HEK293 (cell line): ENCODE measurements around the gene SLC25A38.

Experiments
- CTCF ChIA-PET: fragments of 350-600 bp; formaldehyde crosslinking; extraction: SDS; loops from one replicate; lab custom pipeline; 2021; ENCODE audit warnings: antibody characterized with exemption; lab: Yijun Ruan, JAX
- POLR2A ChIA-PET: fragments of 300-600 bp; formaldehyde crosslinking; extraction: SDS; loops from one replicate; lab custom pipeline; 2020; ENCODE audit warnings: antibody characterized with exemption, inconsistent platforms; lab: Yijun Ruan, JAX
- H3K27ac ChIP-seq: fragments of 200-500 bp; sonication (Bioruptor generic); 2 replicates; pipeline ENCODE4 v1.5.1; 2014; ENCODE audit warnings: low read depth, low read length, control low read depth, inconsistent platforms; ENCODE audit errors: extremely low read depth
- H3K36me3 ChIP-seq, 2 experiments: fragments of 200-500 bp in 1 of 2; sonication (Bioruptor generic) in 1 of 2; 1 replicate in 1 of 2; 2 replicates in 1 of 2; pipeline ENCODE4 v1.5.1; 2014 to 2017; ENCODE audit warnings: inconsistent platforms in 2 of 2, low read length in 2 of 2; ENCODE audit not compliant: control insufficient read depth in 2 of 2, insufficient read depth in 1 of 2
- H3K4me1 ChIP-seq: fragments of 200-500 bp; sonication (Bioruptor generic); 2 replicates; pipeline ENCODE4 v1.5.1; 2014; ENCODE audit warnings: mild to moderate bottlenecking, low read length, inconsistent platforms; ENCODE audit not compliant: control insufficient read depth, insufficient read depth
- H3K4me3 ChIP-seq: 2 replicates; pipeline ENCODE4 v1.5.1; 2011; ENCODE audit warnings: low read depth, mild to moderate bottlenecking, control low read depth, low read length, moderate library complexity
- H3K9me3 ChIP-seq: fragments of 200-500 bp; sonication (Bioruptor generic); 2 replicates; pipeline ENCODE4 v1.5.1; 2014; ENCODE audit warnings: low read depth, low read length, inconsistent platforms; ENCODE audit not compliant: control insufficient read depth, insufficient read depth
- BCL6B ChIP-seq: fragments of 450-650 bp; formaldehyde crosslinking; IDR thresholded peaks from 2 replicates; pipeline ENCODE4 v1.5.1; 2017; ENCODE audit warnings: missing biosample characterization, missing genetic modification characterization
- FEZF1 ChIP-seq: fragments of 450-650 bp; formaldehyde crosslinking; IDR thresholded peaks from 2 replicates; pipeline ENCODE4 v1.5.1; 2016; ENCODE audit warnings: missing biosample characterization, missing genetic modification characterization
- KLF10 ChIP-seq: fragments of 450-650 bp; IDR thresholded peaks from 2 replicates; pipeline ENCODE4 v1.5.1; 2018; ENCODE audit warnings: missing biosample characterization, mild to moderate bottlenecking, missing genetic modification characterization
- ZBTB1 ChIP-seq: fragments of 450-650 bp; formaldehyde crosslinking; IDR thresholded peaks from 2 replicates; pipeline ENCODE4 v1.5.1; 2016; ENCODE audit warnings: missing biosample characterization, missing genetic modification characterization
- ZBTB8A ChIP-seq: fragments of 450-650 bp; formaldehyde crosslinking; IDR thresholded peaks from 2 replicates; pipeline ENCODE4 v1.5.1; 2016; ENCODE audit warnings: missing biosample characterization, missing genetic modification characterization
- ZNF114 ChIP-seq: fragments of 450-650 bp; formaldehyde crosslinking; IDR thresholded peaks from 2 replicates; pipeline ENCODE4 v1.5.0; 2017; ENCODE audit warnings: missing biosample characterization, missing genetic modification characterization
- ZNF148 ChIP-seq: fragments of 450-650 bp; formaldehyde crosslinking; IDR thresholded peaks from 2 replicates; pipeline ENCODE4 v1.5.0; 2017; ENCODE audit warnings: missing biosample characterization, missing genetic modification characterization, borderline replicate concordance
- ZNF223 ChIP-seq: fragments of 450-650 bp; formaldehyde crosslinking; IDR thresholded peaks from 2 replicates; pipeline ENCODE4 v1.5.1; 2016; ENCODE audit warnings: missing biosample characterization, missing genetic modification characterization
- ZNF239 ChIP-seq: fragments of 450-650 bp; formaldehyde crosslinking; IDR thresholded peaks from 2 replicates; pipeline ENCODE4 v1.5.1; 2016; ENCODE audit warnings: missing biosample characterization, missing genetic modification characterization
- ZNF354C ChIP-seq: fragments of 450-650 bp; formaldehyde crosslinking; IDR thresholded peaks from 2 replicates; pipeline ENCODE4 v1.5.1; 2016; ENCODE audit warnings: missing biosample characterization, missing genetic modification characterization, low read depth, borderline replicate concordance
- ZNF366 ChIP-seq: fragments of 450-650 bp; formaldehyde crosslinking; conservative IDR thresholded peaks from 2 replicates; pipeline ENCODE4 v1.5.1; 2016; ENCODE audit warnings: missing biosample characterization, missing genetic modification characterization
- ZNF426 ChIP-seq: fragments of 450-650 bp; formaldehyde crosslinking; IDR thresholded peaks from 2 replicates; pipeline ENCODE4 v1.5.1; 2017; ENCODE audit warnings: missing biosample characterization, missing genetic modification characterization, mild to moderate bottlenecking, inconsistent platforms, moderate library complexity
- ZNF513 ChIP-seq: fragments of 450-650 bp; IDR thresholded peaks from 2 replicates; pipeline ENCODE4 v1.5.1; 2018; ENCODE audit warnings: missing biosample characterization, missing genetic modification characterization
- ZNF518A ChIP-seq: fragments of 450-650 bp; formaldehyde crosslinking; conservative IDR thresholded peaks from 2 replicates; pipeline ENCODE4 v1.5.1; 2016; ENCODE audit warnings: low read depth, missing biosample characterization, missing genetic modification characterization
- ZNF658 ChIP-seq: fragments of 450-650 bp; formaldehyde crosslinking; IDR thresholded peaks from 2 replicates; pipeline ENCODE4; 2016; ENCODE audit warnings: missing biosample characterization, missing genetic modification characterization
- ZNF791 ChIP-seq: fragments of 450-650 bp; formaldehyde crosslinking; IDR thresholded peaks from 2 replicates; pipeline ENCODE4 v1.5.1; 2016; ENCODE audit warnings: missing biosample characterization, missing genetic modification characterization
- ZNF837 ChIP-seq: fragments of 450-650 bp; formaldehyde crosslinking; IDR thresholded peaks from 2 replicates; pipeline ENCODE4 v1.5.1; 2016; ENCODE audit warnings: missing biosample characterization, missing genetic modification characterization
- ZNF843 ChIP-seq: fragments of 450-650 bp; formaldehyde crosslinking; IDR thresholded peaks from 2 replicates; pipeline ENCODE4 v1.5.1; 2016; ENCODE audit warnings: missing biosample characterization, missing genetic modification characterization
- ZSCAN4 ChIP-seq: fragments of 450-650 bp; formaldehyde crosslinking; IDR thresholded peaks from 2 replicates; pipeline ENCODE4 v1.5.1; 2017; ENCODE audit warnings: missing biosample characterization, missing genetic modification characterization

The SLC25A38 gene

GRCh38 chr3:39349080-39349479 lies 34.1 kb upstream of the SLC25A38 start:
- H3K4me3 ChIP-seq = no peak overlapping the region
- H3K4me1 ChIP-seq = no peaks in the 10 kb centered on the region
- no peak for TF ChIP-seq ZBTB8A
- TF ChIP-seq FEZF1 = no peak
- no peak for TF ChIP-seq BCL6B (tag by site-specific recombination)
- TF ChIP-seq ZSCAN4 (tag by site-specific recombination) = no peak
- TF ChIP-seq ZNF791 (tag by site-specific recombination) = no peak
- no peak for TF ChIP-seq ZNF148 (tag by site-specific recombination)
- TF ChIP-seq ZNF223 = no peak
- TF ChIP-seq ZNF239 = no peak
- TF ChIP-seq ZNF837 (tag by site-specific recombination) = no peak
- no peak for TF ChIP-seq ZNF658 (tag by site-specific recombination)
- no peak for TF ChIP-seq ZNF426 (tag by site-specific recombination)
- TF ChIP-seq ZNF114 = no peak
- no peak for TF ChIP-seq ZNF513 (tag by site-specific recombination)
- no peak for TF ChIP-seq ZNF843 (tag by site-specific recombination)
- TF ChIP-seq KLF10 (tag by site-specific recombination) = no peak
- no peak for TF ChIP-seq ZNF354C
- TF ChIP-seq ZBTB1 = no peak
- no peak for TF ChIP-seq ZNF366 (tag by site-specific recombination)
- no peak for TF ChIP-seq ZNF518A
- TF ChIP-seq, all 188 proteins: peak for 0
- Histone ChIP-seq H3K36me3 (no peaks in the 10 kb centered on the region), H3K27ac (no peak overlapping the region), H3K9me3 (no peaks in the 10 kb centered on the region)
- CTCF ChIA-PET = no interaction called here
- POLR2A ChIA-PET = no interaction called here
